NCI-H2029 (cell line): ENCODE data around the gene CSTB.

Experiments used
- DNase-seq: peaks from one replicate; lab custom pipeline; 2025; lab: John Stamatoyannopoulos, UW

The CSTB gene

GRCh38 chr21:43810505-43811261 lies 34.6 kb upstream of the CSTB start:
- peak; percentile 77 for DNase-seq

GRCh38 chr21:43809853-43810504 lies 33.9 kb upstream of the CSTB start:
- no peak for DNase-seq

- no peak for DNase-seq
Observed at GRCh38 chr21:43809346-43809799, 33.3 kb upstream of the CSTB start.

GRCh38 chr21:43808832-43809251 lies 32.7 kb upstream of the CSTB start:
- DNase-seq, result no peak

- DNase-seq, result no peak
Observed at GRCh38 chr21:43808367-43808766, 32.3 kb upstream of the CSTB start.

GRCh38 chr21:43806017-43806710 lies 30.1 kb upstream of the CSTB start:
- DNase-seq, result no peak

- no peak for DNase-seq
Observed at GRCh38 chr21:43805275-43805800, 29.2 kb upstream of the CSTB start.

- DNase-seq, result no peak
Observed at GRCh38 chr21:43803558-43804300, 27.6 kb upstream of the CSTB start.

GRCh38 chr21:43802713-43803313 lies 26.7 kb upstream of the CSTB start:
- DNase-seq, result no peak

DNA sequence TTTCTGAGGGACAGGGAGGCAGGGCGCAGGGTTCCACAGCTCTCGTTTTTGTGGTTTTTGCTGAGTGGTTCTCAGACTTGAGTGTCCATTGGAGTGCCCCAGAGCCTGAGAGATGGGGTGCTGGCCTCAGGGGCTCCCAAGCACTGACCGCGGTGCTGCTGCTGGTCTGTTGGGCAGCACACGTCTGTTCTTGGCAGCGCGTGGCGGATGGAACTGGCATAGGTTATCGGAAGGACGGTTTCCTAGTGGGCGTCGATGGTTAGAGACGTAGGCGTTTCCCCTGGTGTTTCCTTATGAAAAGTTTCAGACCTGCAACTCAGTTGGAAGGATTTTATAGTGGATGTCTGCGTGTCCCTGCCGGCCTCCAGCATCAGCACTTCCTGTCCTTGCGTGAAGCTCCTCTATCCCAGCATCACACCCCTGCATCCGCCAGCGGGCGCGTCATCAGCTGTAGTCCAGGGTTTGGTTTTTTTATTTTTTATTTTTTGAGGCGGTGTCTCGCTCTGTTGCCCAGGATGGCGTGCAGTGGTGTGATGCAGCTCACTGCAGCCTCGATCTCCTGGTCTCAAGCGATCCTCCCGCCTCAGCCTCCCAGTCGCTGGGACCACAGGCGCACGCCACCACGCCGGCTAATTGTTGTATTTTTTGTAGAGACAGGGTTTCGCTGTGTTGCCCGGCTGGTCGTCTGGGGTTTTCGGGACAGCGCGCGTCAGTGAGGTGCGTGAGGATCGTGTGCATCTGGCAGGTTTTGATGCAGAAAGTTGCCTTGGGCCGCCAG lies 25.1 kb upstream of the CSTB start:
- no peak for DNase-seq

DNA sequence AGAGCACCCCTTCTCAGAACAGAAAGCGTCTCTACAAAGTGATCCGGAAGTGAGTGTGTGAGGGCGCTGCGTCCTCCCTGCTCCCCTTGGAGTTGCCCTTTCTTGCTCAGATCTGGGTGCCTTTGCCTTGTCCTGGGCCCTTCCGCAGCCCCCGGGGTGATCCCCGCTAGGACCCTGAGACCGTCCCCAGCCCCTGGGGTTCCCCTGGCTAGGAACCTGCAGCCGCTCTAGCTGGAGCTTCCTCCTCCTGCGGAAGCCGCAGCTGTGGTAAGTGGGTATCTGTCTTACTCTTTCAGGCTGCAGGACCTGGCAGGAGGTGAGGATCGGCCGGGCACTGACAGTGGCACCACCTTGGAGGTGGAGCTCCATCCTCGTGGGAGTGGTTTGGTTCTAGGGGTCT lies 24.5 kb upstream of the CSTB start:
- no peak for DNase-seq

DNA sequence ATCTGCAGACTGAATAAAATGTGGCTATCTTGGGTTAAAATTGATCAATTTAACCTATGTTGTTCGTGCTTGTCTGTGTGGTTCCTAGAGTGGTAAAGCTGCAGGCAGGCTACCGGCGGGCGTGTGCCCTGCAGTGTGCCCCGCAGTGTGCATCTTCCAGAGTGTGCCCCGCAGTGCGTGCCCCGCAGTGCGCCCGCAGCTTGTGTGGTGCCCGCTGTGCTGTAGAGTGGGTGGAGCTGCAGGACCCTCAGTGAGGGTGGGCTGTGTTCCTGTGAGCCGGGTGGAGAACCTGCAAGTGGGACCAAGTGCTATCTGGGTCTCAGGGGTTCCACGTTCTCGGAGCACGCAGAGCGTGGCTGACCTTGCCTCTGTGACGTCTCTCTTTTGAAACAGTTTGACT lies 24.0 kb upstream of the CSTB start:
- DNase-seq, result no peak

- no peak for DNase-seq
Observed at GRCh38 chr21:43799301-43799840, 23.3 kb upstream of the CSTB start.

- no peak for DNase-seq
Observed at GRCh38 chr21:43797925-43798715, 22.0 kb upstream of the CSTB start.

DNA sequence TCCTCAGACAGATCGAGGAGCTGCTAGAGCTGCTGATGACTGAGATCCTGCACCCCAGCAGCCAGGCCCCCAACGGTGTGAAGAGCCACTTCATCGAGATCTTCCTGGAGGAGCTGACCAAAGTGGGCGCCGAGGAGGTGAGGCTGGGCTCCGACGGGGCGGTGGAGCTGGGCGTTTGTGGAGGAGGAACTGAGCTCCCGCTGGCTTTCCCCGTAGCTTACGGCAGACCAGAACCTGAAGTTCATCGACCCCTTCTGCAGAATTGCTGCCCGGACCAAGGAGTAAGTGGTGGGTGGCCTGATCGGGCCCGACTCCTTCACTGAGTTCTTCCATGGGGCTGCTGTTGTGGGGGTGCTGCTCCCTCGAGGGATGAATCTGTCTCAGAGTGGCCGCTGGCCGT lies 21.3 kb upstream of the CSTB start:
- DNase-seq, result no peak

DNA sequence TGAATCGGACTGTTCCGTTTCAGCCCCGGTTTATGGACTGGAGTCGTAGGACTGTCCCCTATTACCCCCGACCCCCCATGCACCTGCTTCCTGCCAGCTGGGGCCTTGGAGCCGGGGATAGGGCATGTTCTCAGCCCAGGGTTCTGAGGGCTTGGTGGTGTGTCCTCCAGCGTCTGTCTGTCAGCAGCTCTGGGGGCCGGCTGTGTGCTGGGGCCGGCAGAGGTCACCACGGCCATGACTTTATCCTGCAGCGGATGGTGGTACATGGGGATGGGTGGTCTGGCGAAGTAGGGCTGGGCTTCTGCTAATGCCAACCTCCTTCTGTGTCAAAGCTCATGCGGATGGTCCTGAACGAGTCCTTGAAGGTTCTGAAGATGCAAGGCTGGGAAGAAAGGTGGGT lies 18.7 kb upstream of the CSTB start:
- DNase-seq, result no peak

DNA sequence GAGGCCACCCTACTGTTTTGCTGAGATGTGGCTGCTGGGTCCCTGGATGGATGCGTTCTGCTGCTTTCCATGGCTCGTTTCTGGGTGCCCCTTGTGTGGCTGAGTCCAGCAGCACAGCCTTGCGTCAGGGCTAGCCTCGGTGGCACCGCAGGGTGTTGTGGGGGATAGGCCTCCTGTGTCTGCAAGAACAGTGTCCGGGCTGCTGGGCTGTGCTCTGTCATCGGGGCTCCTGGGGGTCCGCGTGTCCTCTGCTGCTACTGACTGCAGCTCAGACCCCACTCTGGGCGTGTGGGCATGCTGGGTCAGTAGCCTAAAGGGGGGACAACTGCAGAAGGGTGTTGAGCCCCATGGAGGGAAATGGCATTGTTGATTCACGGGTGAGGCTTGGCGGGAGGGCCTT lies 18.2 kb upstream of the CSTB start:
- DNase-seq, result no peak

DNA sequence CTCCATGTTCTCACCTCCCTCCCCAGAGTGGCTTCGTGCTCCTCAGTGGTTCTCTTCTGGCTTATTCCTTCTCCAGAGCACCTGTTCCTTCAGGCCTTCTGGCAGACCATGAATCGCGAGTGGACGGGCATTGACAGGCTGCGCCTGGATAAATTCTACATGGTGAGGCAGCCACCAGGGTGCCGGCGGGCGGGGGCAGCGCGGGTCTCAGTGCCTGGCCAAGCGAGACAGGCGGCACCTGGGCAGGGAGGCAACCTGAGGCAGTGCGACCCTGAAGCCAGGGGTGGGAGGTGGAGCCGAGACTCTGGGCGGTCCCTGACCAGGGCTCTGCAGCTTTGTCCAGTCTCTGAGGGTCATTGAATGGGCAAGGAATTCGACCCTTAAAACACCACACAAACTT lies 17.1 kb upstream of the CSTB start:
- no peak for DNase-seq

GRCh38 chr21:43792406-43792805 lies 16.3 kb upstream of the CSTB start:
- DNase-seq, result no peak

- DNase-seq, result no peak
Observed at GRCh38 chr21:43790010-43790524, 14.0 kb upstream of the CSTB start.
